ENCODE data around the gene M1AP. TPM values are rescaled to one million over a fixed set of nuclear protein-coding genes. Genes with fewer than 3 reads are reported as not detected.

The M1AP gene
- polyA plus RNA-seq, 3 donors: 1.00 to 4.6 (median 1.8) TPM

DNA sequence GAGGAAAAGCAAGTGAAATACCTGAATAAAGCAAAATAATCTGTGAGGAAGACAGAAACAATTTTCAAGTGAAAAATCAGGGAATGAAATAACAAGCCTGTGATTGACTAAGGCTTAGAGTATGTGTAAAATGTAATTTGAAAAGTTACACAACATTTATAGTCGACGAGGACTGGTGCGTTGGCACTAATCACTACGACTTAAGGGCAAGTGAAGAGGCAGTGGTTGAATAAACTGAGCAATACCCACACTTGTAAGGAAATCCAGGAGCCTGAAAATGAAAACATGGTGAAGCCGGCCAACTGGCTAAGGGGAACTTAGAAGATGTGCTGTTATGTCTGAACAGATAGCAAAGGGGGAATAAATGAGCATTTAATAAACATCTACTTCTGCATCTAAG is 80.2 kb downstream of the M1AP start:
- H4K20me1 ChIP-seq (ENCODE audit: insufficient read depth, low read length): no peaks in the 10 kb centered on the region
- intact Hi-C loops (cut with micrococcal nuclease): no loop called here
- Mint-ChIP-seq H3K36me3 (peaks cover 0 to 4% of the 10 kb centered on the region in 2 donors), H3K4me3 (no peak overlapping the region), H3K9me3 (peaks cover 0 to 3% (median 0%) of the 10 kb centered on the region in 7 donors), H3K27ac (peak overlapping the region in 5 of 7 donors; percentile 51 to 78 (median 57)), H3K4me1 (peaks cover 56% of the 10 kb centered on the region), H3K27me3 (ENCODE audit: low read depth in 3 of 3) (no peaks in the 10 kb centered on the region)
- no peak overlapping the region for H3K4me2 ChIP-seq (replicated peaks; ENCODE audit: extremely low read depth, low read length, poor library complexity, severe bottlenecking)
- H3K36me3 ChIP-seq (replicated peaks in 1 of 2; ENCODE audit: control insufficient read depth in 1 of 2, insufficient read depth in 2 of 2, low read length in 2 of 2): no peaks in the 10 kb centered on the region
- peaks cover 61 to 69% of the 10 kb centered on the region in 2 donors for H3K4me1 ChIP-seq (ENCODE audit: control insufficient read depth in 1 of 2, insufficient read depth in 2 of 2, low read length in 2 of 2)
- H3K27me3 ChIP-seq (ENCODE audit: control insufficient read depth in 2 of 2, insufficient read depth in 2 of 2, low read length in 2 of 2): no peaks in the 10 kb centered on the region
- peak overlapping the region in 1 of 2 donors; percentile 21 for H3K27ac ChIP-seq (ENCODE audit: low read depth in 1 of 2, low read length in 2 of 2)
- no peak overlapping the region for H3K9ac ChIP-seq (ENCODE audit: insufficient read depth, low read length, poor library complexity, severe bottlenecking)
- no peaks in the 10 kb centered on the region for H3K79me2 ChIP-seq (ENCODE audit: insufficient read depth, low read length)
- 0% methylated on average over 1 of the region's 5 CpGs for WGBS (ENCODE audit: insufficient coverage)
- TF ChIP-seq, protein P1, sequence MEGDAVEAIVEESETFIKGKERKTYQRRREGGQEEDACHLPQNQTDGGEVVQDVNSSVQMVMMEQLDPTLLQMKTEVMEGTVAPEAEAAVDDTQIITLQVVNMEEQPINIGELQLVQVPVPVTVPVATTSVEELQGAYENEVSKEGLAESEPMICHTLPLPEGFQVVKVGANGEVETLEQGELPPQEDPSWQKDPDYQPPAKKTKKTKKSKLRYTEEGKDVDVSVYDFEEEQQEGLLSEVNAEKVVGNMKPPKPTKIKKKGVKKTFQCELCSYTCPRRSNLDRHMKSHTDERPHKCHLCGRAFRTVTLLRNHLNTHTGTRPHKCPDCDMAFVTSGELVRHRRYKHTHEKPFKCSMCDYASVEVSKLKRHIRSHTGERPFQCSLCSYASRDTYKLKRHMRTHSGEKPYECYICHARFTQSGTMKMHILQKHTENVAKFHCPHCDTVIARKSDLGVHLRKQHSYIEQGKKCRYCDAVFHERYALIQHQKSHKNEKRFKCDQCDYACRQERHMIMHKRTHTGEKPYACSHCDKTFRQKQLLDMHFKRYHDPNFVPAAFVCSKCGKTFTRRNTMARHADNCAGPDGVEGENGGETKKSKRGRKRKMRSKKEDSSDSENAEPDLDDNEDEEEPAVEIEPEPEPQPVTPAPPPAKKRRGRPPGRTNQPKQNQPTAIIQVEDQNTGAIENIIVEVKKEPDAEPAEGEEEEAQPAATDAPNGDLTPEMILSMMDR (IDR thresholded peaks at IDR 0.05): no peak
- no peaks in the 10 kb centered on the region for H3K9me3 ChIP-seq (replicated peaks in 1 of 2; ENCODE audit: control insufficient read depth in 1 of 2, insufficient read depth in 1 of 2, low read length in 2 of 2)
- H3K4me3 ChIP-seq (replicated peaks in 1 of 3; ENCODE audit: low read depth in 2 of 3, low read length in 3 of 3): no peak overlapping the region
- no peak for DNase-seq
- peak overlapping the region; percentile 31 for H2AFZ ChIP-seq (ENCODE audit: insufficient read depth, low read depth, low read length, poor library complexity, severe bottlenecking)

GRCh38 chr2:74566754-74567085 is 81.4 kb downstream of the M1AP start:
- H3K9ac ChIP-seq (ENCODE audit: insufficient read depth, low read length, poor library complexity, severe bottlenecking): no peak overlapping the region
- Mint-ChIP-seq H3K4me3 (peak overlapping the region; percentile 3 to 19), H3K27me3 (ENCODE audit: low read depth in 3 of 3) (no peaks in the 10 kb centered on the region), H3K36me3 (peaks cover 0 to 4% of the 10 kb centered on the region in 2 donors), H3K9me3 (peaks cover 0 to 3% (median 0%) of the 10 kb centered on the region in 7 donors), H3K4me1 (peaks cover 57% of the 10 kb centered on the region), H3K27ac (peak overlapping the region; percentile 77 to 94 (median 91))
- DNase-seq: peak in 2 of 3 donors; percentile 53 to 62
- peak overlapping the region in 1 of 3 experiments; percentile 34 for H3K4me3 ChIP-seq (replicated peaks in 1 of 3; ENCODE audit: low read depth in 2 of 3, low read length in 3 of 3)
- H2AFZ ChIP-seq (ENCODE audit: insufficient read depth, low read depth, low read length, poor library complexity, severe bottlenecking): peak overlapping the region; percentile 52
- no peaks in the 10 kb centered on the region for H3K27me3 ChIP-seq (ENCODE audit: control insufficient read depth in 2 of 2, insufficient read depth in 2 of 2, low read length in 2 of 2)
- H3K27ac ChIP-seq (ENCODE audit: low read depth in 1 of 2, low read length in 2 of 2): peak overlapping the region in 1 of 2 donors; percentile 77
- no peaks in the 10 kb centered on the region for H3K79me2 ChIP-seq (ENCODE audit: insufficient read depth, low read length)
- peak overlapping the region; percentile 47 for H3K4me2 ChIP-seq (replicated peaks; ENCODE audit: extremely low read depth, low read length, poor library complexity, severe bottlenecking)
- TF ChIP-seq, protein P1 (IDR thresholded peaks at IDR 0.05): no peak
- intact Hi-C loops (cut with micrococcal nuclease): no loop called here
- no peaks in the 10 kb centered on the region for H4K20me1 ChIP-seq (ENCODE audit: insufficient read depth, low read length)
- H3K4me1 ChIP-seq (ENCODE audit: control insufficient read depth in 1 of 2, insufficient read depth in 2 of 2, low read length in 2 of 2): peaks cover 62 to 69% of the 10 kb centered on the region in 2 donors
- H3K36me3 ChIP-seq (replicated peaks in 1 of 2; ENCODE audit: control insufficient read depth in 1 of 2, insufficient read depth in 2 of 2, low read length in 2 of 2): no peaks in the 10 kb centered on the region
- H3K9me3 ChIP-seq (replicated peaks in 1 of 2; ENCODE audit: control insufficient read depth in 1 of 2, insufficient read depth in 1 of 2, low read length in 2 of 2): no peaks in the 10 kb centered on the region

All from CD14-positive monocyte (primary cell).